HEK293 (cell line): Measurements from ENCODE around the gene LRRC74B.

Experiments
- CTCF ChIA-PET: fragments of 350-600 bp; formaldehyde crosslinking; extraction: SDS; loops from one replicate; lab custom pipeline; 2021; ENCODE audit warnings: antibody characterized with exemption; lab: Yijun Ruan, JAX
- POLR2A ChIA-PET: fragments of 300-600 bp; formaldehyde crosslinking; extraction: SDS; loops from one replicate; lab custom pipeline; 2020; ENCODE audit warnings: antibody characterized with exemption, inconsistent platforms; lab: Yijun Ruan, JAX
- H3K27ac ChIP-seq: fragments of 200-500 bp; sonication (Bioruptor generic); 2 replicates; pipeline ENCODE4 v1.5.1; 2014; ENCODE audit warnings: low read depth, low read length, control low read depth, inconsistent platforms; ENCODE audit errors: extremely low read depth
- H3K36me3 ChIP-seq, 2 experiments: fragments of 200-500 bp in 1 of 2; sonication (Bioruptor generic) in 1 of 2; 1 replicate in 1 of 2; 2 replicates in 1 of 2; pipeline ENCODE4 v1.5.1; 2014 to 2017; ENCODE audit warnings: inconsistent platforms in 2 of 2, low read length in 2 of 2; ENCODE audit not compliant: control insufficient read depth in 2 of 2, insufficient read depth in 1 of 2
- H3K4me1 ChIP-seq: fragments of 200-500 bp; sonication (Bioruptor generic); 2 replicates; pipeline ENCODE4 v1.5.1; 2014; ENCODE audit warnings: mild to moderate bottlenecking, low read length, inconsistent platforms; ENCODE audit not compliant: control insufficient read depth, insufficient read depth
- H3K4me3 ChIP-seq: 2 replicates; pipeline ENCODE4 v1.5.1; 2011; ENCODE audit warnings: low read depth, mild to moderate bottlenecking, control low read depth, low read length, moderate library complexity
- H3K9me3 ChIP-seq: fragments of 200-500 bp; sonication (Bioruptor generic); 2 replicates; pipeline ENCODE4 v1.5.1; 2014; ENCODE audit warnings: low read depth, low read length, inconsistent platforms; ENCODE audit not compliant: control insufficient read depth, insufficient read depth
- EGR2 ChIP-seq: fragments of 450-650 bp; formaldehyde crosslinking; IDR thresholded peaks from 2 replicates; pipeline ENCODE4 v1.5.1; 2016; ENCODE audit warnings: low read depth, missing biosample characterization, missing genetic modification characterization
- GLI2 ChIP-seq: fragments of 450-650 bp; formaldehyde crosslinking; IDR thresholded peaks from 2 replicates; pipeline ENCODE4; 2017; ENCODE audit warnings: missing biosample characterization, missing genetic modification characterization, low read depth, borderline replicate concordance
- SCRT1 ChIP-seq: fragments of 450-650 bp; formaldehyde crosslinking; IDR thresholded peaks from 2 replicates; pipeline ENCODE4 v1.5.1; 2016; ENCODE audit warnings: missing biosample characterization, missing genetic modification characterization, borderline replicate concordance
- SCRT2 ChIP-seq: fragments of 450-650 bp; formaldehyde crosslinking; IDR thresholded peaks from 2 replicates; pipeline ENCODE4 v1.5.1; 2016; ENCODE audit warnings: missing biosample characterization, missing genetic modification characterization
- ZNF174 ChIP-seq: fragments of 450-650 bp; formaldehyde crosslinking; IDR thresholded peaks from 2 replicates; pipeline ENCODE4 v1.5.0; 2017; ENCODE audit warnings: missing biosample characterization, mild to moderate bottlenecking, missing genetic modification characterization
- ZNF175 ChIP-seq: fragments of 450-650 bp; formaldehyde crosslinking; IDR thresholded peaks from 2 replicates; pipeline ENCODE4 v1.5.1; 2016; ENCODE audit warnings: missing biosample characterization, missing genetic modification characterization
- ZNF302 ChIP-seq: fragments of 450-650 bp; formaldehyde crosslinking; IDR thresholded peaks from 2 replicates; pipeline ENCODE4 v1.5.1; 2016; ENCODE audit warnings: missing biosample characterization, missing genetic modification characterization, low read depth
- ZNF354C ChIP-seq: fragments of 450-650 bp; formaldehyde crosslinking; IDR thresholded peaks from 2 replicates; pipeline ENCODE4 v1.5.1; 2016; ENCODE audit warnings: missing biosample characterization, missing genetic modification characterization, low read depth, borderline replicate concordance
- ZNF48 ChIP-seq: fragments of 450-650 bp; formaldehyde crosslinking; IDR thresholded peaks from 2 replicates; pipeline ENCODE4 v1.5.1; 2016; ENCODE audit warnings: missing biosample characterization, missing genetic modification characterization
- ZNF776 ChIP-seq: fragments of 450-650 bp; formaldehyde crosslinking; IDR thresholded peaks from 2 replicates; pipeline ENCODE4 v1.5.0; 2017; ENCODE audit warnings: missing biosample characterization, missing genetic modification characterization, borderline replicate concordance
- TF ChIP-seq, protein P1 (sequence below): fragments of 450-650 bp; formaldehyde crosslinking; IDR thresholded peaks from 2 replicates; pipeline ENCODE4 v1.5.1; 2017; ENCODE audit warnings: missing biosample characterization, missing genetic modification characterization
- TF ChIP-seq, protein P2 (sequence below): fragments of 450-650 bp; formaldehyde crosslinking; IDR thresholded peaks from 2 replicates; pipeline ENCODE4 v1.5.1; 2017; ENCODE audit warnings: missing biosample characterization, missing genetic modification characterization
- TF ChIP-seq, protein P3 (sequence below): IDR thresholded peaks from 2 replicates; pipeline ENCODE4 v1.6.1; 2011; ENCODE audit warnings: mild to moderate bottlenecking, low read depth, low read length, borderline replicate concordance

Gene LRRC74B

DNA sequence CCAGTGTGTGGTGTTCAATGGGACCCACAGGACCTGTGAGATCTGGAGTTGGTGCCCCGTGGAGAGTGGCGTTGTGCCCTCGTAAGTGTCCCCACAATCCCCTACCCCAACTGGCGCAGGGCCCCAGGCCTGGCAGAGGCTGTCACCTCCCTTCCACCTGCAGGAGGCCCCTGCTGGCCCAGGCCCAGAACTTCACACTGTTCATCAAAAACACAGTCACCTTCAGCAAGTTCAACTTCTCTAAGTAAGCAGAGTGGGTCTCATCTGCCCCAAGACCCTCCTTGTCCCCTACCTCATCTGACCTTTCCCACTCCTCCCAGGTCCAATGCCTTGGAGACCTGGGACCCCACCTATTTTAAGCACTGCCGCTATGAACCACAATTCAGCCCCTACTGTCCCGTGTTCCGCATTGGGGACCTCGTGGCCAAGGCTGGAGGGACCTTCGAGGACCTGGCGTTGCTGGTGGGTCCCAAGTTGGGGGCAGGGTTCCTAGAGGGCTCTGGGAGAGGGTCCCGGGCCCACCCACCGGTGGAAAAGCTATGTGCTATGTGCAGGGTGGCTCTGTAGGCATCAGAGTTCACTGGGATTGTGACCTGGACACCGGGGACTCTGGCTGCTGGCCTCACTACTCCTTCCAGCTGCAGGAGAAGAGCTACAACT lies 22.7 kb upstream of the LRRC74B start:
- POLR2A ChIA-PET: no interaction called here
- no peak for TF ChIP-seq ZNF302 (tag by site-specific recombination)
- Histone ChIP-seq H3K27ac (no peak overlapping the region), H3K36me3 (no peaks in the 10 kb centered on the region), H3K4me3 (no peak overlapping the region), H3K4me1 (no peaks in the 10 kb centered on the region), H3K9me3 (no peaks in the 10 kb centered on the region)
- CTCF ChIA-PET: interaction anchor here (0.6 kb wide), 1 partner anchor 10 kb away, joined by 5 read pairs; no protein-coding TSS in a partner anchor

DNA sequence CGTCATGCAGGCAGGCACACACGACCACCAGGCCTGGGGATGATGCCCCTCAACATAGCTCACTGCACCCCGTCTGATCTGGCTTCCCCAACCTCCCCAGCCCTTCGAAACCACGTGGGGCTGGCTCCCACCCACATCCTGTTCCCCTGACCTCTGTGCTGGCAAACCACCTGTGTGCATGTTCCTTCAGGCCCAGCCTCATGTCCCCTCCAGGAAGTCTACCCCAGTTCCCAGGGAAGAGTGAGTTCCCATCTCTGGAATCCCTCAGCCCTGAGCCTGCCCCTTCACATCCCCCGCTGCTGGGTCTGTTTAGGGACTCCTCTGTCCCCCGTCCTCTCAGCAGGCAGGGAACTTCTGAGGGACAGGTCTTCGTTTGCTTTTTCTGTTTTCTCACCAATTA lies 20.5 kb upstream of the LRRC74B start:
- no peak overlapping the region for H3K4me3 ChIP-seq
- no peak overlapping the region for H3K27ac ChIP-seq
- ChIA-PET POLR2A (no interaction called here), CTCF (interaction anchor here (0.6 kb wide), 1 partner anchor 21 kb away, joined by 3 read pairs; the partner anchor contains the start of gene LRRC74B)
- no peaks in the 10 kb centered on the region for H3K9me3 ChIP-seq
- no peaks in the 10 kb centered on the region for H3K36me3 ChIP-seq
- H3K4me1 ChIP-seq: no peaks in the 10 kb centered on the region
- TF ChIP-seq EGR2 (tag by site-specific recombination): no peak
- TF ChIP-seq GLI2 (tag by site-specific recombination): no peak
- no peak for TF ChIP-seq ZNF354C
- peak; percentile 44; the same call in 1 of the 2 replicates for TF ChIP-seq SCRT2 (tag by site-specific recombination)
- TF ChIP-seq ZNF48: no peak
- TF ChIP-seq, protein P1, sequence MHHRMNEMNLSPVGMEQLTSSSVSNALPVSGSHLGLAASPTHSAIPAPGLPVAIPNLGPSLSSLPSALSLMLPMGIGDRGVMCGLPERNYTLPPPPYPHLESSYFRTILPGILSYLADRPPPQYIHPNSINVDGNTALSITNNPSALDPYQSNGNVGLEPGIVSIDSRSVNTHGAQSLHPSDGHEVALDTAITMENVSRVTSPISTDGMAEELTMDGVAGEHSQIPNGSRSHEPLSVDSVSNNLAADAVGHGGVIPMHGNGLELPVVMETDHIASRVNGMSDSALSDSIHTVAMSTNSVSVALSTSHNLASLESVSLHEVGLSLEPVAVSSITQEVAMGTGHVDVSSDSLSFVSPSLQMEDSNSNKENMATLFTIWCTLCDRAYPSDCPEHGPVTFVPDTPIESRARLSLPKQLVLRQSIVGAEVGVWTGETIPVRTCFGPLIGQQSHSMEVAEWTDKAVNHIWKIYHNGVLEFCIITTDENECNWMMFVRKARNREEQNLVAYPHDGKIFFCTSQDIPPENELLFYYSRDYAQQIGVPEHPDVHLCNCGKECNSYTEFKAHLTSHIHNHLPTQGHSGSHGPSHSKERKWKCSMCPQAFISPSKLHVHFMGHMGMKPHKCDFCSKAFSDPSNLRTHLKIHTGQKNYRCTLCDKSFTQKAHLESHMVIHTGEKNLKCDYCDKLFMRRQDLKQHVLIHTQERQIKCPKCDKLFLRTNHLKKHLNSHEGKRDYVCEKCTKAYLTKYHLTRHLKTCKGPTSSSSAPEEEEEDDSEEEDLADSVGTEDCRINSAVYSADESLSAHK (tag by site-specific recombination): no peak
- no peak for TF ChIP-seq ZNF776 (tag by site-specific recombination)

DNA sequence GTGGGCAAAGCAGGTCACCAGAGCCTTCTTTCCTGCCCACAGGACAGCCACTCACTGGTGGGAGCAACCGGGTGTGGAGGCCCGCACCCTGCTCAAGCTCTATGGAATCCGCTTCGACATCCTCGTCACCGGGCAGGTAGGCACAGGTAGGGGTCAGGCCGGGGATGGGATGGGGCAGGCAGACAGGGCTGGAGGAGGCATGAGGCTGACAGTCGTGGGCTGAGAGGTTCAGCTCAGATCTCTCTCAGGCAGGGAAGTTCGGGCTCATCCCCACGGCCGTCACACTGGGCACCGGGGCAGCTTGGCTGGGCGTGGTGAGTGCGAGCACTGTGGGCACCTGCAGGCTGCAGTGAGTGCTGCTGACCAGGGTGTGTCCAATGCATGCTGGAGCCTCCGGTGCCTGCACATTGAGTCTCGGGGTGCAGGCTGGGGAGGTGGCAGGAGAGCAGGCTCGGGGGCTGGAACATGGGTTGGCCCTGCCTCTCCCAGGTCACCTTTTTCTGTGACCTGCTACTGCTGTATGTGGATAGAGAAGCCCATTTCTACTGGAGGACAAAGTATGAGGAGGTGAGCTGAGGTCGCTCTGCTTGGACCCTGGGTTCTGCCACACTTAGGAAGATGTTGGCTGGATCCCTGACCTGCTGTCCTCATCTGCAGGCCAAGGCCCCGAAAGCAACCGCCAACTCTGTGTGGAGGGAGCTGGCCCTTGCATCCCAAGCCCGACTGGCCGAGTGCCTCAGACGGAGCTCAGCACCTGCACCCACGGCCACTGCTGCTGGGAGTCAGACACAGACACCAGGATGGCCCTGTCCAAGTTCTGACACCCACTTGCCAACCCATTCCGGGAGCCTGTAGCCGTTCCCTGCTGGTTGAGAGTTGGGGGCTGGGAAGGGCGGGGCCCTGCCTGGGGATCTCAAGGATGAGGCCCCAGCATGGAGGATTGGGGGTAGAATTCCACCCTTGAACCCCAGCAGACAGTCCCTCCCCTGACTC lies 19.7 kb upstream of the LRRC74B start:
- H3K9me3 ChIP-seq: no peaks in the 10 kb centered on the region
- no peaks in the 10 kb centered on the region for H3K4me1 ChIP-seq
- H3K4me3 ChIP-seq: no peak overlapping the region
- no peaks in the 10 kb centered on the region for H3K36me3 ChIP-seq
- H3K27ac ChIP-seq: no peak overlapping the region
- ChIA-PET CTCF (interaction anchor here (0.9 to 1.7 kb wide), 2 partner anchors 77 to 140 kb away, joined by 4 read pairs; no protein-coding TSS in a partner anchor), POLR2A (no interaction called here)
- TF ChIP-seq, protein P2, sequence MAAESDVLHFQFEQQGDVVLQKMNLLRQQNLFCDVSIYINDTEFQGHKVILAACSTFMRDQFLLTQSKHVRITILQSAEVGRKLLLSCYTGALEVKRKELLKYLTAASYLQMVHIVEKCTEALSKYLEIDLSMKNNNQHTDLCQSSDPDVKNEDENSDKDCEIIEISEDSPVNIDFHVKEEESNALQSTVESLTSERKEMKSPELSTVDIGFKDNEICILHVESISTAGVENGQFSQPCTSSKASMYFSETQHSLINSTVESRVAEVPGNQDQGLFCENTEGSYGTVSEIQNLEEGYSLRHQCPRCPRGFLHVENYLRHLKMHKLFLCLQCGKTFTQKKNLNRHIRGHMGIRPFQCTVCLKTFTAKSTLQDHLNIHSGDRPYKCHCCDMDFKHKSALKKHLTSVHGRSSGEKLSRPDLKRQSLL (tag by site-specific recombination): no peak
- TF ChIP-seq ZNF175 (no peak), ZNF174 (tag by site-specific recombination) (no peak), SCRT1 (tag by site-specific recombination) (no peak)
- TF ChIP-seq, protein P3, sequence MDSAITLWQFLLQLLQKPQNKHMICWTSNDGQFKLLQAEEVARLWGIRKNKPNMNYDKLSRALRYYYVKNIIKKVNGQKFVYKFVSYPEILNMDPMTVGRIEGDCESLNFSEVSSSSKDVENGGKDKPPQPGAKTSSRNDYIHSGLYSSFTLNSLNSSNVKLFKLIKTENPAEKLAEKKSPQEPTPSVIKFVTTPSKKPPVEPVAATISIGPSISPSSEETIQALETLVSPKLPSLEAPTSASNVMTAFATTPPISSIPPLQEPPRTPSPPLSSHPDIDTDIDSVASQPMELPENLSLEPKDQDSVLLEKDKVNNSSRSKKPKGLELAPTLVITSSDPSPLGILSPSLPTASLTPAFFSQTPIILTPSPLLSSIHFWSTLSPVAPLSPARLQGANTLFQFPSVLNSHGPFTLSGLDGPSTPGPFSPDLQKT: no peak
